Prostate gland (tissue), 2 donors: Measurements from ENCODE around the gene ARL8B. TPM values are rescaled to one million over a fixed set of nuclear protein-coding genes. Genes with fewer than 3 reads are reported as not detected.

Experiments used
- DNase-seq: peaks from one replicate; pipeline ENCODE4 v3.0.0-alpha.2; 2019; ENCODE audit warnings: low spot score
- H3K27ac ChIP-seq, 2 donors: fragments of 200-600 bp; sonication (generic); 2 replicates each; pipeline ENCODE4 v1.5.1; 2017 to 2019
- H3K27me3 ChIP-seq: fragments of 200-600 bp; sonication (generic); replicated peaks from 2 replicates; pipeline ENCODE4 v1.5.1; 2019; ENCODE audit not compliant: insufficient read depth
- H3K36me3 ChIP-seq, 2 donors: fragments of 200-600 bp; sonication (generic); 1 replicate in 1 of 2; 2 replicates in 1 of 2; pipeline versions ENCODE4 v1.5.1 to v1.8.1; 2017 to 2019
- H3K4me1 ChIP-seq: fragments of 200-600 bp; sonication (generic); replicated peaks from 2 replicates; pipeline ENCODE4 v1.5.1; 2019
- H3K4me3 ChIP-seq, 2 donors: fragments of 200-600 bp; sonication (generic); 2 replicates each; pipeline ENCODE4 v1.5.1; 2017 to 2019
- H3K9me3 ChIP-seq: fragments of 200-600 bp; sonication (generic); 2 replicates; pipeline ENCODE4 v1.5.1; 2017
- CTCF ChIP-seq, 4 experiments: fragments of 200-600 bp in 2 of 4; fragments of 450-650 bp in 2 of 4; sonication (generic) in 2 of 4; IDR thresholded peaks; 1 replicate in 3 of 4; 2 replicates in 1 of 4; pipeline ENCODE4 v1.5.1; 2016 to 2019; ENCODE audit warnings: antibody characterized with exemption in 4 of 4, mild to moderate bottlenecking in 2 of 4, moderate library complexity in 2 of 4
- POLR2A ChIP-seq: fragments of 450-650 bp; IDR thresholded peaks from one replicate; pipeline ENCODE4 v1.6.1; 2016; ENCODE audit warnings: antibody characterized with exemption, mild to moderate bottlenecking
- POLR2AphosphoS5 ChIP-seq: sonication (generic); formaldehyde crosslinking; IDR thresholded peaks from one replicate; pipeline ENCODE4 v1.6.1; 2017; ENCODE audit warnings: antibody characterized with exemption
- WGBS: methylation state at CpG from one replicate; pipeline ENCODE4 v1.1.5; 2018; 5-methylcytosine and 5-hydroxymethylcytosine counted together
- intact Hi-C: fragments of 100-400 bp; cut with DNase I; formaldehyde crosslinking; loops from one replicate; pipeline ENCODE4 v1.14.2; 2022
- total RNA-seq, 2 donors: library from RNA; depleted of rRNA; stranded (reverse); fragments of >200 nt; gene quantifications; one replicate each; pipeline ENCODE4 v1.1.0, GENCODE V29; 2016

Gene ARL8B
- total RNA-seq, 2 donors from 2014 or later: 42.9 to 43.1 TPM

- peak overlapping the region; percentile 95 to 96 for H3K4me3 ChIP-seq
- no peak for DNase-seq
- intact Hi-C loops: loop anchor here (5.0 kb wide), 1 partner anchor 66 kb away; the partner anchor contains the start of gene ARL8B
- no peaks in the 10 kb centered on the region for H3K4me1 ChIP-seq
- H3K27ac ChIP-seq: peak overlapping the region; percentile 90 to 92
- TF ChIP-seq POLR2A (no peak), CTCF (IDR thresholded peaks at IDR 0.05) (no peak), POLR2AphosphoS5 (no peak)
- H3K9me3 ChIP-seq: no peaks in the 10 kb centered on the region
- no peaks in the 10 kb centered on the region for H3K27me3 ChIP-seq
- 0% methylated on average over 25 of the region's 66 CpGs for WGBS
- no peaks in the 10 kb centered on the region for H3K36me3 ChIP-seq
Measured at GRCh38 chr3:5187920-5188418, 65.9 kb downstream of the ARL8B start.

- TF ChIP-seq POLR2AphosphoS5 (peak; percentile 9), POLR2A (no peak), CTCF (IDR thresholded peaks at IDR 0.05) (no peak)
- peak overlapping the region; percentile 90 to 92 for H3K27ac ChIP-seq
- no peaks in the 10 kb centered on the region for H3K9me3 ChIP-seq
- no peaks in the 10 kb centered on the region for H3K36me3 ChIP-seq
- H3K27me3 ChIP-seq: no peaks in the 10 kb centered on the region
- intact Hi-C loops: loop anchor here (5.0 kb wide), 1 partner anchor 66 kb away; the partner anchor contains the start of gene ARL8B
- H3K4me3 ChIP-seq: peak overlapping the region; percentile 95 to 96
- no peak for DNase-seq
- 10% methylated on average over 26 of the region's 26 CpGs for WGBS
- H3K4me1 ChIP-seq: no peaks in the 10 kb centered on the region
Measured at GRCh38 chr3:5188419-5189221, 66.5 kb downstream of the ARL8B start.

GRCh38 chr3:5190147-5190791 is 68.2 kb downstream of the ARL8B start:
- H3K9me3 ChIP-seq: no peaks in the 10 kb centered on the region
- H3K4me3 ChIP-seq: no peak overlapping the region
- no peaks in the 10 kb centered on the region for H3K27me3 ChIP-seq
- intact Hi-C loops: no loop called here
- no peak for DNase-seq
- no peak overlapping the region for H3K27ac ChIP-seq
- WGBS: 77% methylated on average over 7 of the region's 7 CpGs
- no peaks in the 10 kb centered on the region for H3K36me3 ChIP-seq
- H3K4me1 ChIP-seq: no peaks in the 10 kb centered on the region
- TF ChIP-seq CTCF (IDR thresholded peaks at IDR 0.05): no peak
- no peak for TF ChIP-seq POLR2A
- TF ChIP-seq POLR2AphosphoS5: no peak

GRCh38 chr3:5191555-5192304 is 69.6 kb downstream of the ARL8B start:
- no peak for TF ChIP-seq POLR2A
- TF ChIP-seq CTCF (IDR thresholded peaks at IDR 0.05): no peak
- TF ChIP-seq POLR2AphosphoS5: no peak
- Histone ChIP-seq H3K36me3 (no peaks in the 10 kb centered on the region), H3K4me1 (no peaks in the 10 kb centered on the region), H3K27me3 (no peaks in the 10 kb centered on the region), H3K9me3 (no peaks in the 10 kb centered on the region), H3K27ac (no peak overlapping the region), H3K4me3 (no peak overlapping the region)
- intact Hi-C loops: no loop called here
- WGBS: 71% methylated on average over 5 of the region's 5 CpGs
- DNase-seq: no peak
